ENCODE results near the gene PDE1A. TPM values are rescaled to one million over a fixed set of nuclear protein-coding genes. Genes with fewer than 3 reads are reported as not detected.

The PDE1A gene
- total and polyA plus RNA-seq, 7 experiments from 2014 or later, result not detected

- Histone ChIP-seq H3K27ac (ENCODE audit: low read depth, low read length) (no peak overlapping the region), H3K4me1 (ENCODE audit: control insufficient read depth in 2 of 2, insufficient read depth in 2 of 2, low read length in 2 of 2) (no peaks in the 10 kb centered on the region), H3K36me3 (ENCODE audit: control insufficient read depth in 2 of 3, insufficient read depth in 3 of 3, low read length in 3 of 3) (no peaks in the 10 kb centered on the region), H3K9me3 (ENCODE audit: control insufficient read depth in 2 of 3, low read length in 3 of 3) (no peaks in the 10 kb centered on the region), H3K27me3 (ENCODE audit: control insufficient read depth in 2 of 2, insufficient read depth in 2 of 2, low read length in 2 of 2) (no peaks in the 10 kb centered on the region), H3K4me3 (ENCODE audit: low read length) (no peak overlapping the region)
- DNase-seq (no peak), ATAC-seq (no peak)
- ChIA-PET POLR2A (no interaction called here), CTCF (no interaction called here)
- no peak overlapping the region for H3K27ac Mint-ChIP-seq
- peaks cover 0 to 1% (median 0%) of the 10 kb centered on the region in 5 donors for H3K27me3 Mint-ChIP-seq
- H3K9me3 Mint-ChIP-seq, result peaks cover 0 to 3% (median 0%) of the 10 kb centered on the region in 11 donors
- H3K36me3 Mint-ChIP-seq, result no peaks in the 10 kb centered on the region
- H3K4me1 Mint-ChIP-seq, result no peaks in the 10 kb centered on the region
- intact Hi-C loops (cut with micrococcal nuclease), result no loop called here
- H3K4me3 Mint-ChIP-seq, result no peak overlapping the region
Measured at GRCh38 chr2:182230561-182230960, 196.3 kb downstream of the PDE1A start.

- no peak overlapping the region for H3K4me3 Mint-ChIP-seq
- Histone ChIP-seq H3K9me3 (ENCODE audit: control insufficient read depth in 2 of 3, low read length in 3 of 3) (no peaks in the 10 kb centered on the region), H3K27ac (ENCODE audit: low read depth, low read length) (no peak overlapping the region), H3K36me3 (ENCODE audit: control insufficient read depth in 2 of 3, insufficient read depth in 3 of 3, low read length in 3 of 3) (no peaks in the 10 kb centered on the region), H3K4me1 (ENCODE audit: control insufficient read depth in 2 of 2, insufficient read depth in 2 of 2, low read length in 2 of 2) (no peaks in the 10 kb centered on the region), H3K27me3 (ENCODE audit: control insufficient read depth in 2 of 2, insufficient read depth in 2 of 2, low read length in 2 of 2) (no peaks in the 10 kb centered on the region), H3K4me3 (ENCODE audit: low read length) (no peak overlapping the region)
- H3K4me1 Mint-ChIP-seq, result no peaks in the 10 kb centered on the region
- intact Hi-C loops (cut with micrococcal nuclease), result no loop called here
- ChIA-PET CTCF (no interaction called here), POLR2A (no interaction called here)
- ATAC-seq (no peak), DNase-seq (no peak)
- peaks cover 0 to 4% (median 0%) of the 10 kb centered on the region in 5 donors for H3K27me3 Mint-ChIP-seq
- H3K36me3 Mint-ChIP-seq, result no peaks in the 10 kb centered on the region
- H3K27ac Mint-ChIP-seq, result no peak overlapping the region
- peaks cover 0 to 3% (median 0%) of the 10 kb centered on the region in 11 donors for H3K9me3 Mint-ChIP-seq
Measured at GRCh38 chr2:182229297-182229696, 197.5 kb downstream of the PDE1A start.

DNA sequence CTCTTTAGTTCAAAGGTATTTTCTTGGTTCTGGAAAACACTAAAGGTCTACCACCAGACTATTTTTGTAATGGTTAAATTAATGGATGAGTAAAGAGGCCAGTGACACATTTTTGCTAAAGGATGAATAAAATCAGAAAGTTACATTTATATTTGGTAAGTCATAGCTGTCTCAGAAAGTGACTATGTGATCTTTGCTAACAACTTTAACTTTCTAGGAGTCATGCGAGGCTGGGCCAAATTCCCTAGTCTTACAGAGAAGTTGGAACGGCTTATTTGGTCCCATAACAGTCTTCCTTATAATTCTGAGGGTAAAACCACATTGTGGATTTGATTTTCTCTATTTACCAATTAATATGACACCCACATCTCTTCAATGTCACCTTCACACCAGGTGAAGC is 198.1 kb downstream of the PDE1A start:
- peaks cover 0 to 4% (median 0%) of the 10 kb centered on the region in 5 donors for H3K27me3 Mint-ChIP-seq
- intact Hi-C loops (cut with micrococcal nuclease), result no loop called here
- Histone ChIP-seq H3K4me1 (ENCODE audit: control insufficient read depth in 2 of 2, insufficient read depth in 2 of 2, low read length in 2 of 2) (no peaks in the 10 kb centered on the region), H3K27ac (ENCODE audit: low read depth, low read length) (no peak overlapping the region), H3K9me3 (ENCODE audit: control insufficient read depth in 2 of 3, low read length in 3 of 3) (no peaks in the 10 kb centered on the region), H3K27me3 (ENCODE audit: control insufficient read depth in 2 of 2, insufficient read depth in 2 of 2, low read length in 2 of 2) (no peaks in the 10 kb centered on the region), H3K4me3 (ENCODE audit: low read length) (no peak overlapping the region), H3K36me3 (ENCODE audit: control insufficient read depth in 2 of 3, insufficient read depth in 3 of 3, low read length in 3 of 3) (no peaks in the 10 kb centered on the region)
- H3K4me3 Mint-ChIP-seq, result no peak overlapping the region
- ChIA-PET CTCF (no interaction called here), POLR2A (no interaction called here)
- H3K4me1 Mint-ChIP-seq, result no peaks in the 10 kb centered on the region
- no peak overlapping the region for H3K27ac Mint-ChIP-seq
- DNase-seq, result no peak
- ATAC-seq, result no peak
- H3K9me3 Mint-ChIP-seq, result peaks cover 0 to 3% (median 0%) of the 10 kb centered on the region in 11 donors
- H3K36me3 Mint-ChIP-seq, result no peaks in the 10 kb centered on the region

- DNase-seq (no peak), ATAC-seq (no peak)
- no peaks in the 10 kb centered on the region for H3K4me1 Mint-ChIP-seq
- H3K9me3 Mint-ChIP-seq, result no peaks in the 10 kb centered on the region
- H3K4me1 ChIP-seq (ENCODE audit: control insufficient read depth in 2 of 2, insufficient read depth in 2 of 2, low read length in 2 of 2), result no peaks in the 10 kb centered on the region
- H3K27ac Mint-ChIP-seq, result no peak overlapping the region
- no peaks in the 10 kb centered on the region for H3K36me3 ChIP-seq (ENCODE audit: control insufficient read depth in 2 of 3, insufficient read depth in 3 of 3, low read length in 3 of 3)
- intact Hi-C loops (cut with micrococcal nuclease), result no loop called here
- H3K4me3 ChIP-seq (ENCODE audit: low read length), result no peak overlapping the region
- H3K4me3 Mint-ChIP-seq, result no peak overlapping the region
- CTCF ChIA-PET, result no interaction called here
- POLR2A ChIA-PET, result no interaction called here
- H3K27me3 ChIP-seq (ENCODE audit: control insufficient read depth in 2 of 2, insufficient read depth in 2 of 2, low read length in 2 of 2), result no peaks in the 10 kb centered on the region
- peaks cover 0 to 4% (median 0%) of the 10 kb centered on the region in 5 donors for H3K27me3 Mint-ChIP-seq
- no peak overlapping the region for H3K27ac ChIP-seq (ENCODE audit: low read depth, low read length)
- H3K36me3 Mint-ChIP-seq, result no peaks in the 10 kb centered on the region
- H3K9me3 ChIP-seq (ENCODE audit: control insufficient read depth in 2 of 3, low read length in 3 of 3), result no peaks in the 10 kb centered on the region
Measured at GRCh38 chr2:182228073-182228473, 198.8 kb downstream of the PDE1A start.

DNA sequence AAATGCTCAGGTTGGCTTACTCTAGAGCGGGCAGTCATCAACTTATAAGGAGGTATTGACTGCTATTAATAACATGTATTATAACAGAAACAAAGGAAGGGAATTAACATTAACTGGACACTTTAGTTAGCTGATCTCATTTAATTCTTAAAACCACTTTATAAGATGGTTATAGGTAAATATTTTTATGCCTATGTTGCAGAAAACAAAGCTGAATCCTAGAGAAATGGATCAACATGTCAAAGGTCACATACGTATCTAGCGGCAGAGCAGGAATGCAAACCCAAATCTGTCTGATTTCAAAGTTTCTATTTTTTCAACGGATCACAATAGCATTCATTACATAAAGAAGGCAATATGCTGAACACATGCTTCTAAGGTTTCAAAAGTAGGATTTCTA is 200.0 kb downstream of the PDE1A start:
- POLR2A ChIA-PET, result no interaction called here
- Histone ChIP-seq H3K4me1 (ENCODE audit: control insufficient read depth in 2 of 2, insufficient read depth in 2 of 2, low read length in 2 of 2) (no peaks in the 10 kb centered on the region), H3K4me3 (ENCODE audit: low read length) (no peak overlapping the region), H3K27me3 (ENCODE audit: control insufficient read depth in 2 of 2, insufficient read depth in 2 of 2, low read length in 2 of 2) (no peaks in the 10 kb centered on the region), H3K36me3 (ENCODE audit: control insufficient read depth in 2 of 3, insufficient read depth in 3 of 3, low read length in 3 of 3) (no peaks in the 10 kb centered on the region), H3K27ac (ENCODE audit: low read depth, low read length) (no peak overlapping the region), H3K9me3 (ENCODE audit: control insufficient read depth in 2 of 3, low read length in 3 of 3) (no peaks in the 10 kb centered on the region)
- DNase-seq (no peak), ATAC-seq (no peak)
- H3K9me3 Mint-ChIP-seq, result no peaks in the 10 kb centered on the region
- H3K4me3 Mint-ChIP-seq, result no peak overlapping the region
- CTCF ChIA-PET, result no interaction called here
- H3K4me1 Mint-ChIP-seq, result no peaks in the 10 kb centered on the region
- peaks cover 0 to 8% (median 0%) of the 10 kb centered on the region in 5 donors for H3K27me3 Mint-ChIP-seq
- no peak overlapping the region for H3K27ac Mint-ChIP-seq
- intact Hi-C loops (cut with micrococcal nuclease), result no loop called here
- no peaks in the 10 kb centered on the region for H3K36me3 Mint-ChIP-seq

DNA sequence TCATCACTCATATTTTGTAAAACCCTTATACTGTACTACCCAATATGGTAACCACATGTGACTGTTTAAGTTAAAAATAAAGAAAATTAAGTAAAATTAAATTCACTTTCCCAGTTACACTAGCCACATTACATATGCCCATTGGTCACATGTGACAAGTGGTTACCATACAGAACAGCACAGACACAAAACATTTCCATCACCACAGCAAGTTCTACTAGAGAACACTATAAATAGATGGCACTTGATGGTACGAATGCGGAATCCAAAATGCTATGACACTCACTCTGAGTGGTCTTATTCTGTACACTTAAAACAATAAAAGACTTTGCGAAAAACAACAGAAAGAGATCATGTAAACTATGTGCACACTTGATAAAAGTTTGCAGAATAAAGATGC is 202.2 kb downstream of the PDE1A start:
- H3K4me1 Mint-ChIP-seq, result no peaks in the 10 kb centered on the region
- no peak for DNase-seq
- peaks cover 0 to 18% (median 0%) of the 10 kb centered on the region in 5 donors for H3K27me3 Mint-ChIP-seq
- H3K36me3 Mint-ChIP-seq, result no peaks in the 10 kb centered on the region
- H3K9me3 ChIP-seq (ENCODE audit: control insufficient read depth in 2 of 3, low read length in 3 of 3), result no peaks in the 10 kb centered on the region
- no peaks in the 10 kb centered on the region for H3K36me3 ChIP-seq (ENCODE audit: control insufficient read depth in 2 of 3, insufficient read depth in 3 of 3, low read length in 3 of 3)
- no peaks in the 10 kb centered on the region for H3K27me3 ChIP-seq (ENCODE audit: control insufficient read depth in 2 of 2, insufficient read depth in 2 of 2, low read length in 2 of 2)
- no peak overlapping the region for H3K4me3 Mint-ChIP-seq
- ChIA-PET CTCF (no interaction called here), POLR2A (no interaction called here)
- no peak overlapping the region for H3K27ac ChIP-seq (ENCODE audit: low read depth, low read length)
- no peak overlapping the region for H3K27ac Mint-ChIP-seq
- H3K9me3 Mint-ChIP-seq, result no peaks in the 10 kb centered on the region
- H3K4me1 ChIP-seq (ENCODE audit: control insufficient read depth in 2 of 2, insufficient read depth in 2 of 2, low read length in 2 of 2), result no peaks in the 10 kb centered on the region
- no peak for ATAC-seq
- intact Hi-C loops (cut with micrococcal nuclease), result no loop called here
- H3K4me3 ChIP-seq (ENCODE audit: low read length), result no peak overlapping the region

DNA sequence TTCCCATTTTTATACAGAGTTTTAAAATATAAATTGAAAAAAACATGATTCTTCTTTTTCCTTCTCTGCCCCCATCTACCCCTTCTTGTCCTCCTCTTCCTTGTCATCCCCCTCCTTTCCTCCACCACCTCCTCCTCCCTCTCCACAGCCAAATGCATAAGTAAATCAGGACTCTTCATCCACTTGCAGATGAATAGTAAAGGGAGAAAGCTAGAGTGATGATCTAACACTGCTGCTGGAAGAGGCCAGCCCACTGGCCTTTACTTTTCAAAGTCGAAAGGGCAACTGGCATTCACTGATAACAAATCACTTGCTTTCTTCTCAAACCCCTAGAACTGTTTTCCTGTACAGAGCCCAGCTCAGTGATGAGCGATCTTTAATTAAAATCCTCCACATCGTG is 205.8 kb downstream of the PDE1A start:
- H3K9me3 ChIP-seq (ENCODE audit: control insufficient read depth in 2 of 3, low read length in 3 of 3), result no peaks in the 10 kb centered on the region
- intact Hi-C loops (cut with micrococcal nuclease), result no loop called here
- ChIA-PET CTCF (no interaction called here), POLR2A (no interaction called here)
- ATAC-seq (no peak), DNase-seq (no peak)
- no peak overlapping the region for H3K27ac ChIP-seq (ENCODE audit: low read depth, low read length)
- H3K4me1 Mint-ChIP-seq, result no peaks in the 10 kb centered on the region
- H3K4me3 ChIP-seq (ENCODE audit: low read length), result no peak overlapping the region
- no peak overlapping the region for H3K27ac Mint-ChIP-seq
- no peaks in the 10 kb centered on the region for H3K4me1 ChIP-seq (ENCODE audit: control insufficient read depth in 2 of 2, insufficient read depth in 2 of 2, low read length in 2 of 2)
- H3K27me3 Mint-ChIP-seq, result peaks cover 0 to 18% (median 0%) of the 10 kb centered on the region in 5 donors
- H3K4me3 Mint-ChIP-seq, result no peak overlapping the region
- no peaks in the 10 kb centered on the region for H3K9me3 Mint-ChIP-seq
- no peaks in the 10 kb centered on the region for H3K36me3 Mint-ChIP-seq
- no peaks in the 10 kb centered on the region for H3K27me3 ChIP-seq (ENCODE audit: control insufficient read depth in 2 of 2, insufficient read depth in 2 of 2, low read length in 2 of 2)
- no peaks in the 10 kb centered on the region for H3K36me3 ChIP-seq (ENCODE audit: control insufficient read depth in 2 of 3, insufficient read depth in 3 of 3, low read length in 3 of 3)

Measured in naive thymus-derived CD4-positive, alpha-beta T cell (primary cell).